Choroid plexus epithelial cell (primary cell): ENCODE data around the gene SIN3B.

Experiments used
- DNase-seq: peaks from one replicate; pipeline ENCODE4 v3.0.0-alpha.2; 2010; ENCODE audit warnings: low read depth
- H3K4me3 ChIP-seq: 2 replicates; pipeline ENCODE4 v1.5.1; 2011; ENCODE audit warnings: low read depth, mild to moderate bottlenecking, control low read depth, low read length, moderate library complexity
- TF ChIP-seq, protein P1 (sequence below): conservative IDR thresholded peaks from 2 replicates; pipeline ENCODE4 v1.5.1; 2011; ENCODE audit warnings: low read depth, mild to moderate bottlenecking, control low read depth, inconsistent platforms, low read length, moderate library complexity

The SIN3B gene

GRCh38 chr19:16836115-16837034, 7.2 kb downstream of the SIN3B start:
- TF ChIP-seq, protein P1, sequence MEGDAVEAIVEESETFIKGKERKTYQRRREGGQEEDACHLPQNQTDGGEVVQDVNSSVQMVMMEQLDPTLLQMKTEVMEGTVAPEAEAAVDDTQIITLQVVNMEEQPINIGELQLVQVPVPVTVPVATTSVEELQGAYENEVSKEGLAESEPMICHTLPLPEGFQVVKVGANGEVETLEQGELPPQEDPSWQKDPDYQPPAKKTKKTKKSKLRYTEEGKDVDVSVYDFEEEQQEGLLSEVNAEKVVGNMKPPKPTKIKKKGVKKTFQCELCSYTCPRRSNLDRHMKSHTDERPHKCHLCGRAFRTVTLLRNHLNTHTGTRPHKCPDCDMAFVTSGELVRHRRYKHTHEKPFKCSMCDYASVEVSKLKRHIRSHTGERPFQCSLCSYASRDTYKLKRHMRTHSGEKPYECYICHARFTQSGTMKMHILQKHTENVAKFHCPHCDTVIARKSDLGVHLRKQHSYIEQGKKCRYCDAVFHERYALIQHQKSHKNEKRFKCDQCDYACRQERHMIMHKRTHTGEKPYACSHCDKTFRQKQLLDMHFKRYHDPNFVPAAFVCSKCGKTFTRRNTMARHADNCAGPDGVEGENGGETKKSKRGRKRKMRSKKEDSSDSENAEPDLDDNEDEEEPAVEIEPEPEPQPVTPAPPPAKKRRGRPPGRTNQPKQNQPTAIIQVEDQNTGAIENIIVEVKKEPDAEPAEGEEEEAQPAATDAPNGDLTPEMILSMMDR, result peak; percentile 49
- DNase-seq, result peak; percentile 61
- H3K4me3 ChIP-seq, result no peak overlapping the region

GRCh38 chr19:16837035-16837362, 7.8 kb downstream of the SIN3B start:
- TF ChIP-seq, protein P1, result no peak
- peak; percentile 14 for DNase-seq
- no peak overlapping the region for H3K4me3 ChIP-seq

- no peak for DNase-seq
- H3K4me3 ChIP-seq, result no peak overlapping the region
- TF ChIP-seq, protein P1, result no peak
These were observed 12.3 kb downstream of the SIN3B start for GRCh38 chr19:16841391-16841926.

- TF ChIP-seq, protein P1, result no peak
- H3K4me3 ChIP-seq, result no peak overlapping the region
- no peak for DNase-seq
These were observed 17.7 kb downstream of the SIN3B start for GRCh38 chr19:16846901-16847300.

DNA sequence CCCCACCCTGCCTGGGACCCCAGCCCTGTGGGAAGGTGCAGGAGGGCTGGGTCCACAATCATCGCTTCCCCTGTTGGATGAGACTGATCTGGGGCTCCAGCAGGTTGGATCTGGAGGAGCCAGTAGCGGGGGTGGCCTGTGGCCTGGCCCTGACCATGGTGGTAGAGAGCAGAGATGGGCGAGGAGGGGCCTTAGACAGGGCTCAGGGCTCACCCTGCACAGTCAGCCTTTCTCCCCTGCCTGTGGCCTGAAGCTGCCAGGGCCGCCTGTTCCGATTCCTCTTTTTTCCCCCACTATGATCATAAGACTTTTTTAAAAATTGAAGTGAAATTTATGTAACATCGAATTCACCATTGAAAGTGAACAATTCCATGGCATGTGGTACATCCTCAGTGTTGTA, 18.2 kb downstream of the SIN3B start:
- H3K4me3 ChIP-seq, result no peak overlapping the region
- TF ChIP-seq, protein P1, result no peak
- no peak for DNase-seq

DNA sequence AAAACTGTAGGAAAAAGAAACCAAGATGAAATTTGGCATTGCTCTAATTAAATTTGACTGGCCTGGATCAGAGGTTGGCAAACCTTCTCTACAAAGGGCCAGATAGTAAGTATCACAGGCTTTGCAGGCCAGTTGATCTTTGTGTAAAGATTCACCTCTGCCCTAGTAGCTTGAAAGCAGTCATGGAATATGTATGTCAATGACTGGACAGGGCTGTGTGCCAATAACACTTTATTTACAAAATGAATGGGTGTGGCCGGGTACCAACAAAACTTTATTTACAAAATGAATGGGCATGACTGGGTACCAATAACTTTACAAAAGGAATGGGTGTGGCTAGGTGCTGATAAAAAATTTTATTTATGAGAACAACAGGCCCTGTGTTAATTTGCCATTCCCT, 20.0 kb downstream of the SIN3B start:
- H3K4me3 ChIP-seq, result no peak overlapping the region
- DNase-seq, result peak; percentile 27
- TF ChIP-seq, protein P1, result no peak

GRCh38 chr19:16850133-16850532, 20.9 kb downstream of the SIN3B start:
- DNase-seq, result peak; percentile 44
- no peak overlapping the region for H3K4me3 ChIP-seq
- TF ChIP-seq, protein P1, result no peak
